Liver (tissue), 9 donors: ENCODE results near the gene ABCG8. TPM values are rescaled to one million over a fixed set of nuclear protein-coding genes. Genes with fewer than 3 reads are reported as not detected.
A peak's percentile ranks its signal among the peaks of the same experiment; 100 is the strongest.

Source experiments
- DNase-seq: peaks from one replicate; pipeline ENCODE4 v3.0.0-alpha.2; 2017; ENCODE audit warnings: low spot score
- H3K27ac ChIP-seq, 2 donors: one replicate each; pipeline ENCODE4 v1.7.0; 2013; ENCODE audit warnings: inconsistent platforms in 2 of 2, low read length in 2 of 2, control low read depth in 1 of 2, low read depth in 1 of 2, mild to moderate bottlenecking in 1 of 2
- H3K27me3 ChIP-seq, 4 donors: one replicate each; pipeline versions ENCODE4 v1.6.1 to v1.7.0; 2013; ENCODE audit warnings: low read length in 3 of 4, inconsistent platforms in 1 of 4, mild to moderate bottlenecking in 1 of 4, moderate library complexity in 1 of 4; ENCODE audit not compliant: control insufficient read depth in 4 of 4, insufficient read depth in 4 of 4
- H3K36me3 ChIP-seq, 4 donors: one replicate each; pipeline versions ENCODE4 v1.6.1 to v1.7.0; 2013; ENCODE audit warnings: low read length in 3 of 4, mild to moderate bottlenecking in 3 of 4, low read depth in 1 of 4, moderate library complexity in 1 of 4; ENCODE audit not compliant: control insufficient read depth in 4 of 4, insufficient read depth in 3 of 4
- H3K4me1 ChIP-seq, 4 donors: one replicate each; pipeline versions ENCODE4 v1.6.1 to v1.7.0; 2013; ENCODE audit warnings: low read length in 3 of 4, mild to moderate bottlenecking in 3 of 4, moderate library complexity in 1 of 4; ENCODE audit not compliant: control insufficient read depth in 4 of 4, insufficient read depth in 4 of 4
- H3K4me3 ChIP-seq, 3 donors: one replicate each; pipeline versions ENCODE4 v1.6.1 to v1.7.0; 2013; ENCODE audit warnings: low read length in 3 of 3, control low read depth in 1 of 3, low read depth in 1 of 3, mild to moderate bottlenecking in 1 of 3
- H3K9ac ChIP-seq, 2 donors: one replicate each; pipeline ENCODE4 v1.7.0; 2013; ENCODE audit warnings: low read length in 2 of 2, mild to moderate bottlenecking in 2 of 2, moderate library complexity in 2 of 2, control low read depth in 1 of 2, low read depth in 1 of 2
- H3K9me3 ChIP-seq, 4 donors: one replicate each; pipeline versions ENCODE4 v1.6.1 to v1.7.0; 2013; ENCODE audit warnings: low read length in 3 of 4; ENCODE audit not compliant: control insufficient read depth in 4 of 4
- ATF3 ChIP-seq: IDR thresholded peaks from 2 replicates; pipeline ENCODE4 v1.6.1; 2016; ENCODE audit warnings: antibody characterized with exemption
- CTCF ChIP-seq: fragments of 150-350 bp; IDR thresholded peaks from 2 replicates; pipeline ENCODE4 v1.5.1; 2017; ENCODE audit warnings: improper control_type of control experiment, low read depth, low read length; ENCODE audit not compliant: missing input control
- EGR1 ChIP-seq, 2 donors: IDR thresholded peaks; 2 replicates each; pipeline ENCODE4 v1.6.1; 2016 to 2018; ENCODE audit warnings: antibody characterized with exemption in 2 of 2, low read depth in 2 of 2
- FOXA1 ChIP-seq: IDR thresholded peaks from 2 replicates; pipeline ENCODE4 v1.6.1; 2016; ENCODE audit warnings: antibody characterized with exemption
- FOXA2 ChIP-seq: IDR thresholded peaks from 2 replicates; pipeline ENCODE4 v1.6.1; 2016; ENCODE audit warnings: antibody characterized with exemption
- HNF4A ChIP-seq, 2 donors: conservative IDR thresholded peaks; 2 replicates each; pipeline ENCODE4 v1.6.1; 2016; ENCODE audit warnings: antibody characterized with exemption in 2 of 2, mild to moderate bottlenecking in 2 of 2
- HNF4G ChIP-seq: IDR thresholded peaks from 2 replicates; pipeline ENCODE4 v1.6.1; 2016; ENCODE audit warnings: antibody characterized with exemption
- JUND ChIP-seq, 2 donors: IDR thresholded peaks; 2 replicates each; pipeline ENCODE4 v1.6.1; 2016; ENCODE audit warnings: antibody characterized with exemption in 2 of 2
- MAX ChIP-seq: IDR thresholded peaks from 2 replicates; pipeline ENCODE4 v1.6.1; 2016; ENCODE audit warnings: antibody characterized with exemption
- NR2F2 ChIP-seq: IDR thresholded peaks from 2 replicates; pipeline ENCODE4 v1.6.1; 2016; ENCODE audit warnings: antibody characterized with exemption
- RAD21 ChIP-seq, 2 donors: IDR thresholded peaks; 2 replicates each; pipeline ENCODE4 v1.6.1; 2016; ENCODE audit warnings: antibody characterized with exemption in 2 of 2, mild to moderate bottlenecking in 2 of 2
- RXRA ChIP-seq, 2 donors: IDR thresholded peaks; 2 replicates each; pipeline ENCODE4 v1.6.1; 2017 to 2018; ENCODE audit warnings: antibody characterized with exemption in 2 of 2, mild to moderate bottlenecking in 1 of 2
- SP1 ChIP-seq: IDR thresholded peaks from 2 replicates; pipeline ENCODE4 v1.6.1; 2018; ENCODE audit warnings: antibody characterized with exemption, mild to moderate bottlenecking
- TAF1 ChIP-seq: conservative IDR thresholded peaks from 2 replicates; pipeline ENCODE4 v1.6.1; 2016; ENCODE audit warnings: antibody characterized with exemption, mild to moderate bottlenecking
- YY1 ChIP-seq: IDR thresholded peaks from 2 replicates; pipeline ENCODE4 v1.6.1; 2016; ENCODE audit warnings: antibody characterized with exemption, mild to moderate bottlenecking
- ZBTB33 ChIP-seq: IDR thresholded peaks from 2 replicates; pipeline ENCODE4 v1.6.1; 2016; ENCODE audit warnings: antibody characterized with exemption
- WGBS: extraction: QIAGEN DNeasy Blood & Tissue Kit; methylation state at CpG from one replicate; pipeline ENCODE4 v1.1.7; 2013; 5-methylcytosine and 5-hydroxymethylcytosine counted together
- polyA plus RNA-seq, 2 donors: library from polyadenylated mRNA; stranded (reverse) in 1 of 2; unstranded in 1 of 2; fragments of 200-250 nt in 1 of 2; fragments of >200 nt in 1 of 2; fragmentation: Nextera tagmentation in 1 of 2; extraction: Ambion mirVana in 1 of 2; gene quantifications; one replicate each; pipeline versions ENCODE4 v1.2.1 to v1.2.3, GENCODE V29; 2013 to 2015
- total RNA-seq, 2 donors: library from RNA; depleted of rRNA; stranded (reverse); fragments of >200 nt; gene quantifications; one replicate each; pipeline ENCODE4 v1.2.3, GENCODE V29; 2014
- donor health status: healthy.
- donor health status: healthy.
- donor health status: healthy.
- donor health status: healthy.
- donor health status: healthy.

The ABCG8 gene
- total and polyA plus RNA-seq, 4 donors, result 16.8 to 81.2 (median 37.5) TPM

GRCh38 chr2:43852196-43852730 lies 13.5 kb downstream of the ABCG8 start:
- no peak for TF ChIP-seq CTCF
- TF ChIP-seq MAX, result no peak
- TF ChIP-seq ATF3, result no peak
- no peak for TF ChIP-seq RXRA (IDR thresholded peaks at IDR 0.05)
- TF ChIP-seq NR2F2, result no peak
- TF ChIP-seq FOXA2, result no peak
- TF ChIP-seq RAD21 (IDR thresholded peaks at IDR 0.05), result no peak
- TF ChIP-seq TAF1, result no peak
- no peak for TF ChIP-seq FOXA1
- no peak for TF ChIP-seq HNF4G
- no peak for TF ChIP-seq EGR1 (IDR thresholded peaks at IDR 0.05; ENCODE audit: low read depth in 2 of 2)
- no peak for TF ChIP-seq YY1
- TF ChIP-seq JUND (IDR thresholded peaks at IDR 0.05), result no peak
- Histone ChIP-seq H3K9ac (no peak overlapping the region), H3K9me3 (no peaks in the 10 kb centered on the region), H3K27me3 (no peaks in the 10 kb centered on the region), H3K27ac (no peak overlapping the region), H3K36me3 (peaks cover 6 to 37% (median 21%) of the 10 kb centered on the region in 4 donors), H3K4me3 (no peak overlapping the region), H3K4me1 (peaks cover 3 to 44% (median 14%) of the 10 kb centered on the region in 4 donors)
- DNase-seq, result no peak
- WGBS, result 95% methylated on average over 21 of the region's 21 CpGs

- no peak overlapping the region for H3K9ac ChIP-seq
- no peak for DNase-seq
- H3K4me1 ChIP-seq, result peaks cover 0 to 34% (median 9%) of the 10 kb centered on the region in 4 donors
- no peaks in the 10 kb centered on the region for H3K27me3 ChIP-seq
- WGBS, result 57% methylated on average over 10 of the region's 10 CpGs
- H3K27ac ChIP-seq, result no peak overlapping the region
- no peak overlapping the region for H3K4me3 ChIP-seq
- TF ChIP-seq JUND (IDR thresholded peaks at IDR 0.05) (no peak), RXRA (IDR thresholded peaks at IDR 0.05) (peak; percentile 42 to 80), SP1 (peak; percentile 49), ATF3 (no peak), RAD21 (IDR thresholded peaks at IDR 0.05) (peak in 1 of 2 donors; percentile 22), HNF4A (conservative IDR thresholded peaks at IDR 0.05) (peak in 1 of 2 donors; percentile 43), NR2F2 (no peak), ZBTB33 (no peak)
- peaks cover 6 to 36% (median 28%) of the 10 kb centered on the region in 4 donors for H3K36me3 ChIP-seq
- no peaks in the 10 kb centered on the region for H3K9me3 ChIP-seq
These were observed 14.6 kb downstream of the ABCG8 start for GRCh38 chr2:43853141-43854081.
